Left ventricle myocardium inferior (tissue), 1 donor: ENCODE data around the gene WWC2. TPM values are rescaled to one million over a fixed set of nuclear protein-coding genes. Genes with fewer than 3 reads are reported as not detected.

Source experiments
- DNase-seq: peaks from one replicate; pipeline ENCODE4 v3.0.0-alpha.2; 2020
- H3K27ac ChIP-seq: fragments of 200-600 bp; replicated peaks from 2 replicates; pipeline ENCODE4 v1.8.0; 2021
- H3K27me3 ChIP-seq: fragments of 200-600 bp; 2 replicates; pipeline ENCODE4 v1.8.0; 2021; ENCODE audit warnings: low read depth
- H3K36me3 ChIP-seq: fragments of 200-600 bp; 2 replicates; pipeline ENCODE4 v1.8.0; 2021
- H3K4me1 ChIP-seq: fragments of 200-600 bp; 2 replicates; pipeline ENCODE4 v1.8.0; 2021
- H3K4me3 ChIP-seq: fragments of 200-600 bp; 2 replicates; pipeline ENCODE4 v1.8.0; 2021; ENCODE audit warnings: mild to moderate bottlenecking, moderate library complexity
- H3K9me3 ChIP-seq: fragments of 200-600 bp; replicated peaks from 2 replicates; pipeline ENCODE4 v1.8.0; 2021
- CTCF ChIP-seq: fragments of 200-600 bp; IDR thresholded peaks from 2 replicates; pipeline ENCODE4 v1.8.0; 2021; ENCODE audit warnings: antibody characterized with exemption, mild to moderate bottlenecking, borderline replicate concordance
- intact Hi-C: fragments of 100-400 bp; cut with micrococcal nuclease; formaldehyde crosslinking; loops from one replicate; pipeline ENCODE4 v1.11.0; 2022
- total RNA-seq: library from RNA; stranded (reverse); fragmentation: NEBNext Ultra II Directional; extraction: Animal tissue kit (Norgen Biotek cat#: 25700); gene quantifications from one replicate; pipeline ENCODE4 v1.2.1, GENCODE V29; 2021
- donor health status: DM: no; HTN: yes; CAD: no; lungs with severe emphysema.

WWC2 gene
- total RNA-seq, 1 donor from 2014 or later = 42.3 TPM

- H3K4me3 ChIP-seq = no peak overlapping the region
- no peaks in the 10 kb centered on the region for H3K27me3 ChIP-seq
- intact Hi-C loops = no loop called here
- no peak overlapping the region for H3K27ac ChIP-seq
- DNase-seq = no peak
- H3K36me3 ChIP-seq = no peaks in the 10 kb centered on the region
- TF ChIP-seq CTCF = no peak
- H3K9me3 ChIP-seq = no peaks in the 10 kb centered on the region
- H3K4me1 ChIP-seq = peaks cover 32% of the 10 kb centered on the region
Measured at GRCh38 chr4:183183906-183184535, 85.0 kb downstream of the WWC2 start.

GRCh38 chr4:183185018-183185417 is 86.0 kb downstream of the WWC2 start:
- intact Hi-C loops = no loop called here
- no peaks in the 10 kb centered on the region for H3K36me3 ChIP-seq
- TF ChIP-seq CTCF = no peak
- H3K9me3 ChIP-seq = no peaks in the 10 kb centered on the region
- peaks cover 42% of the 10 kb centered on the region for H3K4me1 ChIP-seq
- DNase-seq = no peak
- no peak overlapping the region for H3K27ac ChIP-seq
- H3K27me3 ChIP-seq = no peaks in the 10 kb centered on the region
- no peak overlapping the region for H3K4me3 ChIP-seq

- peaks cover 46% of the 10 kb centered on the region for H3K4me1 ChIP-seq
- intact Hi-C loops = no loop called here
- no peaks in the 10 kb centered on the region for H3K36me3 ChIP-seq
- H3K4me3 ChIP-seq = no peak overlapping the region
- no peak overlapping the region for H3K27ac ChIP-seq
- DNase-seq = no peak
- H3K27me3 ChIP-seq = no peaks in the 10 kb centered on the region
- no peak for TF ChIP-seq CTCF
- no peaks in the 10 kb centered on the region for H3K9me3 ChIP-seq
Measured at GRCh38 chr4:183185559-183185958, 86.5 kb downstream of the WWC2 start.

- H3K27me3 ChIP-seq = no peaks in the 10 kb centered on the region
- no peak for DNase-seq
- peaks cover 57% of the 10 kb centered on the region for H3K4me1 ChIP-seq
- H3K36me3 ChIP-seq = no peaks in the 10 kb centered on the region
- H3K9me3 ChIP-seq = no peaks in the 10 kb centered on the region
- H3K27ac ChIP-seq = no peak overlapping the region
- no peak for TF ChIP-seq CTCF
- intact Hi-C loops = no loop called here
- no peak overlapping the region for H3K4me3 ChIP-seq
Measured at GRCh38 chr4:183186813-183187212, 87.8 kb downstream of the WWC2 start.

- no peak overlapping the region for H3K4me3 ChIP-seq
- intact Hi-C loops = no loop called here
- no peak for TF ChIP-seq CTCF
- no peak overlapping the region for H3K27ac ChIP-seq
- no peaks in the 10 kb centered on the region for H3K9me3 ChIP-seq
- H3K27me3 ChIP-seq = no peaks in the 10 kb centered on the region
- H3K36me3 ChIP-seq = no peaks in the 10 kb centered on the region
- no peak for DNase-seq
- H3K4me1 ChIP-seq = peaks cover 52% of the 10 kb centered on the region
Measured at GRCh38 chr4:183190900-183191527, 92.0 kb downstream of the WWC2 start.
